ENCODE data around the gene SLC9B2. TPM values are rescaled to one million over a fixed set of nuclear protein-coding genes. Genes with fewer than 3 reads are reported as not detected.

SLC9B2 gene
- total RNA-seq, 4 donors from 2014 or later: 16.9 to 56.1 (median 24.7) TPM

- no peak for TF ChIP-seq CTCF (IDR thresholded peaks at IDR 0.05)
- no peak for ATAC-seq (ENCODE audit: low FRiP score)
- DNase-seq (ENCODE audit: low spot score): no peak
Observed at GRCh38 chr4:103060453-103061148, 16.0 kb downstream of the SLC9B2 start.

- no peak for TF ChIP-seq CTCF (IDR thresholded peaks at IDR 0.05)
- DNase-seq (ENCODE audit: low spot score): no peak
- no peak for ATAC-seq (ENCODE audit: low FRiP score)
Observed at GRCh38 chr4:103054030-103054429, 22.5 kb downstream of the SLC9B2 start.

DNA sequence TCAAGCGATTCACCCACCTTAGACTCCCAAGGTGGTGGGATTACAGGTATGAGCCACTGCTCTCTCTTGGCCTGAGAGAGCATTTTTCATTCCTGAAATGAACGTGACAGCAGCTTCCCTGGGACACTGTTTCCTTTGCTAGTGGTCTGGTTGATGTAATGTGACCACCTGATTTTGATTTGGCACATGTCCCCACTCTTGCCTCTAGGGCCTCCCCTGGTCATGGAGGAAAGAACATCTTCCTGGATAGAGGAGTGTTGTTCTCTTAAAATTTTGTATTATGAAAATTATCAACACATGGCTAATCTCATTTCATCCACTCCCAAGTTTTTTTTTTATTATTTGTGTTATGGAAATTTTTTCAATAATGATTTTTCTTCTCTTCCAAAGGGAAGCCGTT is 23.8 kb downstream of the SLC9B2 start:
- no peak for TF ChIP-seq CTCF (IDR thresholded peaks at IDR 0.05)
- ATAC-seq (ENCODE audit: low FRiP score) (no peak), DNase-seq (ENCODE audit: low spot score) (no peak)

- DNase-seq (ENCODE audit: low spot score) (no peak), ATAC-seq (ENCODE audit: low FRiP score) (no peak)
- TF ChIP-seq CTCF (IDR thresholded peaks at IDR 0.05): no peak
Observed at GRCh38 chr4:103052145-103052544, 24.4 kb downstream of the SLC9B2 start.

- DNase-seq (ENCODE audit: low spot score): no peak
- ATAC-seq (ENCODE audit: low FRiP score): no peak
- no peak for TF ChIP-seq CTCF (IDR thresholded peaks at IDR 0.05)
Observed at GRCh38 chr4:103050736-103051436, 25.7 kb downstream of the SLC9B2 start.

- peak; percentile 83 for ATAC-seq (ENCODE audit: low FRiP score)
- TF ChIP-seq CTCF (IDR thresholded peaks at IDR 0.05): no peak
Observed at GRCh38 chr4:103046416-103047290, 29.9 kb downstream of the SLC9B2 start.

More at GRCh38 chr4:103046416-103047290, 29.9 kb downstream of the SLC9B2 start:
- no peak for DNase-seq (ENCODE audit: low spot score)
